ENCODE data around the gene SHTN1. TPM values are rescaled to one million over a fixed set of nuclear protein-coding genes. Genes with fewer than 3 reads are reported as not detected.

The SHTN1 gene
- total RNA-seq, 1 experiment from 2014 or later: 6.3 TPM

DNA sequence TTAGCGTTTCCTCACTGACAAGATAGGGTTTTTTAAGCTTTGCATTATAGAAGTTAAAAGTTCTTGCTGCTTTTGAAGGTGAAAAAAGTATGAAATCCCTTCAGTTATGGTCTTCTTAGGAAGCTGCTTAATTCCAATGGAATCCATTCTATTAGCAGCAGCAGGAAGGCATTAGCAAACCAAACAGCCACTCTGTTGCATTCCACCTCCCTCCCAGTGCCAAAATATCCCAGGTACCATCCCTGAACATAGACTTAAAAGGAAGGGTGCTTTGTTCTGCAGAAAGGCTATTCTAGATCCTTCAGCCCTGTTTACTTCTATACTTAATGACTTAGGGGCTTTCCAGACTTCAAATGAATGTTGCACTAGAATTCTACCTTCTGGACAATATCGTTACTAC is 131.9 kb downstream of the SHTN1 start:
- no peak for DNase-seq (ENCODE audit: low spot score)

DNA sequence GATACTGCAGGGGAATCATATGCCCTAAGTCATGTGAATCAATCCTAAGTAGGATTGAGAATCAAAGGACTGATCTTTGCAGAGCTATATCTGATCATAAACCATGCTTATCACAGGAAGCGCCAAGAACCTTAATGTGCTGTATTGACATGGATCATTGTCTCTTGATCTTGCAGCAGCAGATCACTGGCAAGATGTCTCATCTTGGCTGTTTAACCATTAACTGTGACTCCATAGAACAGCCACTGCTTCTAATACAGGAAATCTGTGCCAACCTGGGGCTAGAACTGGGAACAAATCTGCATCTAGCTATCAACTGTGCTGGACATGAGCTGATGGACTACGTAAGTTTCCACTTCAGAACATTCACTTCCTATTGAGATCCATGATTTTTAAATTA is 134.0 kb downstream of the SHTN1 start:
- DNase-seq (ENCODE audit: low spot score): no peak

DNA sequence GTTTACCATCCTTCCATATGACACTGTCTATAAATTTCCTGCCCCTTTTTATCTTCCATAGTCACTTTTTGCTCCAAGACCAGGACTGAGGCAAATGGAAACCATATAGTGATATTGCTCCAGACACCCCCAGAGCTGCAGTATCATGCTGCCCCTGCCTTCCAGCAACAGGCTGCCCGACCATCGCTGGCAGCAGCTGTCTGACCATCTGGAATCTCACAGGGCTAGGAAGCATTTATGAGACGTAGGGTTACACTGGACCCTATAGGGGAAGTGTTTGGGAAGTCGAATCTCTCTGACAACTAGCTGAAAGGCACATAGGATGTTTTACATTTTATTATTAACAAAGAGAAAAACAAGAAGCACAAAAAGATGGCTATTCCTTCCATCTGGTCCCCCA is 136.3 kb downstream of the SHTN1 start:
- DNase-seq (ENCODE audit: low spot score): no peak

DNA sequence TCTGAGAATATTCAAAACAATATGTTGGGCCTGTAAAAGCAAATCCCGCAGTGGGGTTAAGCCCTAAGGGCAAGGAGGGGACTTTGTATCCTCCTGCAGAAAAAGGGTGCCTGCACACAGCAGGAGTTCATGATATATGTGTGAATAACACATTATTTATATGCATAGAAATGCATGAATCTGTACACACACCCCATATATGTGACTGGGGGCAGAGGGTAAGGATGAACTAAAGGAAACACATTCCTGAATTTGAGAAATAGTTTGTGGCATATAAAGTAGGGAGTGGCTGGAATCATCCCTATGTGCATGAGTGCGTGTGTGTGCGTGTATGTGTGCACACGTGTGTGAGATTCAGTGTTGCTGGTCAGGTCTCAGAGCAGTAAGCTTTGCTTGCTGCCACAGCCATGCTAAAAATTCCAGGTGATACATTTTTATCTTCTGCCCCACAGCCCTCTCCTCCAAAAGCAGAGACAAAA is 136.8 kb downstream of the SHTN1 start:
- no peak for DNase-seq (ENCODE audit: low spot score)

DNA sequence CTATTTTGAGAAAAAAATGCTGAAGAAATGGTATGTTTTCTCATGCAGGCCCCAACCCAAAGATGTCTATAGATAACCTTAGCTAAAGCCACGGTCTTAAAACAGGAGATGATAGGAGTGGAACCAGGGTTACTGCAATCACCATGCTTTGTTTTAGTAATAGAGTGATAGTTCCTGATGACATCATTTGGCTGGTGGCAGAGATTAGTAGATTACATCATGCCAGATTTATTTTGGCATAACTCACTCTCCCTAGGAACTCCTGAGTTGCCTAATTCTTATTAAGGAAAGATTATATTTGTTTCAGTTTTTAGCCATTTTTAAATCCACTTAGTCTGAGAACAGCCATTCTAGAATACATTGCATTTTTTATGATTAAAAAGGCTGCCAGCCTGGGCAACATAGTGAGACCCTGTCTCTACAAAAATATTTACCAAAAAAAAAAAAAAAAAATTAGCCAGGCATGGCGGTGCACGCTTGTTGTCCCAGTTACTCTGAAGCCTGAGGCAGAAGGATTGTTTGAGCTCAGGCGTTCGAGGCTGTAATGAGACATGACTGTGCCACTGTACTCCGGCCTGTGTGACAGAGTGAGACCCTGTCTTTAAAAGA is 137.9 kb downstream of the SHTN1 start:
- peak; percentile 28 for DNase-seq (ENCODE audit: low spot score)

DNA sequence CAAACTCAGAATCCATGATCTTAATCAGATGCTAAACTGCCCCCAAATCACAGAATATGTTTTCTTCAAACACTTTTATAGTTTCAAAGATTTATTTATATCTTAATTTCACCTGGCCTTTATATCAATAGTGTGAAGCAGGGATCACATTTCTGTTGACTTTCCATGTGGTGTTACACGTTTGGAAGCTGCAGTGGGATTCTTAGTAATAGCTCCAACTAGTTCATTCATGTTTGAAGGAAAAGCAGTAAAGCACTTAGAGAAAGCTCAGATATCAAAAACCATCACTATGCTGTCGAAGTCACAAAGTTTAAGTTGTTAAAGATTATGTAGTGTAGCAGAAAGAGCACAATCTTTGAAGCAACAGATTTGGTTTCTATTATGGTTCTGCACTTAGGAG is 138.9 kb downstream of the SHTN1 start:
- no peak for DNase-seq (ENCODE audit: low spot score)

DNA sequence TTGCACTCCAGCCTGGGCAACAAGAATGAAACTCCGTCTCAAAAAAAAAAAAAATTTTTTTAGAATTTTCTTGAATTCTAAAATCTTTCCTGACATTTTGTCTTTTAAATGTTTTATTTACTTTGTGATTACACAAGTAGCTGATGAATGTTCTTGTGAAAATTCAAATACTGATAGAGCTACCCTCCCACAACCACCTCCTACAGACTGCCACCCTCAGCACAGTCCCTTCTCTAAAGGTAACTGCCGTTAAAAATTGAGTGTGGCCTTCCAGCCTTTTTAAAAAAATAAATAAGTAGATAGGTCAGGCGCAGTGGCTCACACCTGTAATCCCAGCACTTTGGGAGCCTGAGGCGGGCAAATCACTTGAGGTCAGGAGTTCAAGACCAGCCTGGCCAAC is 140.6 kb downstream of the SHTN1 start:
- DNase-seq (ENCODE audit: low spot score): no peak

DNA sequence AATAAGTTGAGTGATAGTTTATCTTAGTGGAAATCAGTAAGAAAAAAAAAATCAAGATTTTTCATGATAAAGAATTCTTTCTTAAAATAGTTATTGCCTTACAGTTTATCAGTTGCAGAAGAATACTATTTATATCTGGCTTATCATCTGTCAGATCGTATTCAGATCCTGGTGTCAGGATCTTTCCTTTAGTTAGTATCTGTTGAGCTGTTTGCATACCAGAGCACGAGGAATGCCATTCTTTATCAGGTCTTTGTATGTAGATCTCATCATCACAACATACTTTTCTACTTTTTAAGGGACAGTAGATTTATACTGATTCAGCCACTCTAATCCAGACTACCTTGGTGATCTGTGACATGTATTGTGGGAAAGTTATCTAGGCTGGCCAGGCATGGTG is 143.2 kb downstream of the SHTN1 start:
- DNase-seq (ENCODE audit: low spot score): no peak

DNA sequence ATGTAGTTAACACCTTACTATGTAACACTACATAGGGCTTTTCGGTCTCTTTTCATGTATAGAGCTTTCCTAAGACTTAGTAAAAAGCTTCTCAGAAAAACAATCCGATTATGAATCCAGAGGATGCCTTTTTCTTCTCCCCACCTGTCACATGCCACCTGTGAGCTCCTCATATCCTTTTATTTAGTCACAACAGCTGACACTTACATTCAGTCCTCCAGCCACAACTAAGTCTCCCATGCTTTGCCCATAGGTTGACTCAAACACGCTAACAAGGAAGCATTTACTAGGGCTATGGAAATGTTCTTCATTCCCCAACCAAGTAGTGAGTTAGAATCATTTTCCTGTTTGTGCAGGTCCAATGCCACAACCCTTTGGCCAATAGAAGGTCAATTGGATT is 147.8 kb downstream of the SHTN1 start:
- no peak for DNase-seq (ENCODE audit: low spot score)

DNA sequence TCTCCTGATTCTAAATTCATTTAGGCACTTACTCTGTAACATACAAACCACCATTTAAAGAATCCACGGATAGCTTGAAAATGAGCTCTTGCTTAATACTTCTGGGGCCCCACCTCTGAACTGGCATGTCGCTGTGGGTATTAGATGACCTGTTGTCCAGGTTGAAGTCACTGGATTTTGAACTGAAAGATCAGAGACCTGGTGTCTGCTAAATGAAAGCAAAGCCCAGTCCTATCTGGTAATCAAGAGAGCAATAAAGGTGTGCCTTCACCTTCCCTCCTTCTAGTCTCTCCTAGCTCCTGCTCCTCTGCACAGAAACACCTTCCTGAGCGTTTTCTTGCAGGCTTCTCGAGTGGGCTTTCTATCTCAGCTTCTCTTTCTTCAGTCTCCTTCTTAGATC is 151.3 kb downstream of the SHTN1 start:
- DNase-seq (ENCODE audit: low spot score): no peak

DNA sequence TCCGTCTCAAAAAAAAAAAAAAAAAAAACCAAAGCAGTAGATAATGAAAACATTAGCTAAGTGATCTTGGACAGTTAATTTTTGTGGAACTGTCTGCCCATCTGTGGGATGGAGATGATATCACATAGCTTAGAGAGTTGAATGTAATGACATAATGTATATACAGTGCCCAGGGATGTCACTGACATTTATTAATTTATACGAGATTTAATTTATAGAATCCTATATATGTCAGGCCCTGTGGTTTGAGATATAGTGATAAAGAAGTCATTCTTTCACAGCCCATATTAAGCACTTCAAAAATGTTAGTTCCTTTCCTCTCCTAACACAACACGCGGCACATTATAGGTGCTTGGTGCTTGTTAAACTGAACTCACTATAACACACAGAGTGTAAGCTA is 151.7 kb downstream of the SHTN1 start:
- DNase-seq (ENCODE audit: low spot score): no peak

DNA sequence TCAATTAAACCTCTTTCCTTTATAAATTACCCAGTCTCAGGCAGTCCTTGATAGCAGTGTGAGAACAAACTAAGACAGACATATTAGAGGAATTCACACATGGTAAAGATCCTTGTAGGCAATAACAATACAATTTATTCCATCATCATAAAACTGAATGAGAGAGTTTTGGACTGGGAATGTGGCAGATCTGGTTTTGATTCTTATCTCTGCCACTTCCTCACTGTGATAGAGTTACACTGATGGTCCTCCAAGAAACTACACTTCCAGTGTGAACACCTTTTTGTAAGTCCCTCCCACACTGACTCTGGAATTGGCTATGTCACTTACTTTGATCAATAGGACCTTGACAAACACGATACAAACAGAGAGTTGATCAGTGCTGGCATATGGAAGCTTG is 152.7 kb downstream of the SHTN1 start:
- no peak for DNase-seq (ENCODE audit: low spot score)

DNA sequence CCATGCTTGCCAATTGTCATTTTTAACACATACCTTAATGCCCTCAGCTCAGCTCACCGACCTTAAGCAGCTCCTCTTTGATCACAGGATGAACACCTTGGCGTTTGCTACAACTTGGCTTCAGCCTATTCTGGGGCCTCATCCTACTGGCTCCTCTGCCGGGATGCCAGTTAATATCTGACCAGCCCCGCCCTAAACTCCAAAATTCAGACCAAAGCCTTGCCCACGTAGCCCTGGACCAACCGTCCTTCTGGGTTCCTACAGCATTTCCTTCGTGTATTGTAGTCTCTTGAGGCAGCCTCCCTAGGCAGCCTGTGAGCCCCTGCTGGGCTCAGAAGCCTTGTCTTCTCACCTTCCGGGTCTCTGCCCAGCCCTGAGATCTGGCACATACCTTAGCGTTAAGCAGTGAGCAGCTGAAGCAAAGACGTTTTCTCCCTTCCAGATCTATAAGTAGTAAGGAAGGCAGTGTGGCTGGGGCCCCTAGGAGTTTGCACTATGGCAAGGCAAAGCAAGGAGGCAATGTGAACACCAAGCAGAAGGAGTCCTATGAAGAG is 154.9 kb downstream of the SHTN1 start:
- no peak for DNase-seq (ENCODE audit: low spot score)

DNA sequence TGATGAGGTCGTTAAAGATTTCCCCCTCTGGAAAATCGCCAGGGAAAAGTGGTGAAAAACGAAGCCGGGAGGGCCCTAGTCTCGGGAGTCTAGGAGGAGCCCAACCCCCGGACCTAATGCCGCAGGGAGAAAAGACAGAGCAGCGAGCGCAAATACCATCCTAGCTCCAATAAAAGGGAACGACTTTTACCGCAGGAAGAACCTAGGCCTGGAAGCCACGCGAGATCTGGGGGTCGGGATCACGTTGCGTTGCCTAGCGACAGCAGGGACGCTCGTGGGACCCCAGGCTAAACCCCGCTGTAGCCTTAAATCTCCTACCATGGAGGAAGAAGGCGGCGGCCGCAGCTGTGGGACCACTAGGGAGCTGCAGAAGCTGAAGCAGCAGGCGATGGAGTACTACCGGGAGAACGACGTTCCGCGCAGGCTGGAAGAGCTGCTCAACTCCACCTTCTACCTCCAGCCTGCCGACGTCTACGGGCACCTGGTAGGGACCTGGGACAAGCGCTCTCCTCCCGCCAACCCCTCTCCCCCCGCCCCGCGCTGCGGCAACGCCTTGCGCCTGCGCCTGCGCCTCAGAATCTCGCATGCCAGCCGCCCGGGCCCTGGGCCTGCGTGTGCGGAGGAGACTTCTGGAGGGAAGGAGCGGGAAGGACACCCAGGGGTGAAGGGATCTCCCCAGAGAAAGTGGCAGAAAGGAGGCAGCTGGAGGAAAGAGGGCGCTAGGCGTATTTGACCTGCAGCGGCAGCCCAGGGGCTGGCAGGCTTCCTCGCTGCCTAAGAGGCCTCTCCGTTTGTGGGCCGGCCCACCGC is 155.5 kb downstream of the SHTN1 start, which contains the start of gene ENO4:
Gene ENO4, plus strand, starts transcription at position 252 of the 810 bp plus-strand sequence. Its CDS starts 68 bp downstream, at position 320.
- peak; percentile 83 for DNase-seq (ENCODE audit: low spot score)

DNA sequence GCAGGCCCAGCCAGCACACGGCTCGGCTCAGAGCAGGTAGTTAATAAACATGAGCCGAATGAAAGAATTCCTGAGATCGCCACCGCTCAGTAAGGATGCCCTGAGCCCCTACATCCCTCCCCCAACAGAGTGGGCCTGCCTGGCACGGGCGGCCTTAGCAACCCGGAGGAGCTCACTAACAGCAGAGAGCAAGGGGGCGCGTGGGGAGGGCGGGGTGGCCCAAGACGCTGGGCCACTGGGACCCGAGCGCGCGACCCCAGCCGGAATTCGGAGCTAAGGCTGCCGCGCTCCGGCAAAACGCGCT is 156.1 kb downstream of the SHTN1 start:
- no peak for DNase-seq (ENCODE audit: low spot score)

DNA sequence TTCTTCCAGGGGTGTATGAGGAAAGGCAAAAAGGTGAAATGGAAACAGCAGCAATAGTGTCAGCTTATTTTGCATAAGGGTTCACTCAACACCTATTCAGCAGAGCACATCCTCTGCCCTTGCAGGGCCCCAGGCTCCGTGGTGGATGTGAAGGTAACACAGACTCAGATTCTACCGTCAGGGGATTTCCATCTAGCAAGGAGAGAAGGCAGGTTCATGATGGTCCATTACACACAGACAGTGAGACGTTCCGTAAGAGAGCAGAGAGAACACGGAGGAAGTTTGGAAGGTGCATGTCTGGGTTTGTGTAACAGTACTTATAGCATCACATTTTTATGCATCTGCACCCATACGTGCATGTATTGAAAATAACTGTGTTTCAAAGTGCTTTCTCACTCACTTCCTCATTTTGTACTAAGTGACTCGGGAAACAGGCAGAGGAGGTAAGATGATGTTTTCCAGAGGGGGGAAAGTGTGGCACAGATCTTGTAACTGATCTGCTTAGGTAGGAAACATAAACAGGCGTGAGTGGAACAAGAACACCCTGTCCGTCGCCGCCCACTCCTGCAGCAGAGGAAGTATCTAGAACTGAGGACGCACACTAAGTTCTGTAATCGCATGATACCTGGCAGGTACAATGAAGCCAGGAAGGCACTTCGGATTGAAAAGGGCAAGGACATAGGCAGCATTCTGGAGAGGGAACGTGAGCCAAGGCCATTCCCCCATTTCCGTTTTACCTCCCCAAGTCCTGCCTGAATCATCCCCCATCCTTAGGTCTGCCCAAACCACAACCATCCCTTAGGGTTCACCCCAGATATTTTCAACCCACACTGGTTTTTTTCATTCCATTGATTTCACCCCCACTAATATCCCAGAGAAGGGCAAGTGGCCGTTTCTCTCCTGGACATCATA is 156.7 kb downstream of the SHTN1 start:
- DNase-seq (ENCODE audit: low spot score): no peak

DNA sequence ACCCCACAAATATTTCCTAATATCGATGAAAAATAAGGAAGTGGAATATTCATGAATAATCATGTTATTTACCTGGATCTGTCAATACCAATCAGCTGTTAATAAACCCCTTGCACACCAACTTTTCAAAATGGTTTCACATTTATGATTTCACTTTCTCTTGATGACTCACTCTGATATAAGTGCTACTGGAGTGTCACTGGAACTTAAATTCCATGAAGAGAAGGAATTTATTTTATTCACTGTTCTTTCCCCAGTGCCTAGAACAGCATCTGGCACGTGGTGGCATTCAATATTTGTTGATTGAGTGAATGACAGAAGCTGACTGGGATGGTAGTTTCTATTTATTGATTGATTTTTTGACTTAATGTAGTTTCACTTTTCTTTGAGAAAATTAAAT is 159.2 kb downstream of the SHTN1 start:
- DNase-seq (ENCODE audit: low spot score): no peak

DNA sequence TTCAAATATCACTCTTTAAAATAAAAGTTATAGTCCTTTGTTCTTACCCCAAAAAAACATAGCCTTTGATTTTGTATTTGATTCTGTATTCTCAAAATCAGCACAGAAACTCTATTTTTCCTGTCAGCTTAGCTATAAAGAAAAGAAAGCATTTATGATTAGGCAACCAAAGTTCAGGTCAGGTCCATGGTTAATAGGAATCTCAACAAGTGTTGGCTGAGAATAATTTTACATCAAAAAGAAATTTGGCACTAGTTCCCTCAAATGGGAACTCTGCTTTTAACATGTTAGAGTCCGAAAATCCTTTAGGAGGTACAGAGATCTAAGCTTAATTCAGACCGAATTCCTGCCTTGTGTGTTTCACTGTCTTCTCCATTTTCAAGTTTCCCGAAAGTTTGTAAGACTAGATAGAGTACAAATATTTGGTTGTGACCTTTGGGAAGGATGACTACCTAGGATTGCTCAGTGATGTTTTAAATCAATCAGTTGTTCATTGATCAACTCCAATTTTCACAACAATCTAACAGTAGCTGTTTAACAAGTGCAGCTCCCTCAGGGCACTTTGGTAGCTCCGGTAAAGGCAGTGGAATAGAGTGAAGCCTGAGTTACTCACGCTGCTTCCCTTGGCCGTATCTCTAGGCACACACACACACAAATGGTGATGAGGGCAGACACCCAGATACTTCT is 164.5 kb downstream of the SHTN1 start:
- no peak for DNase-seq (ENCODE audit: low spot score)

DNA sequence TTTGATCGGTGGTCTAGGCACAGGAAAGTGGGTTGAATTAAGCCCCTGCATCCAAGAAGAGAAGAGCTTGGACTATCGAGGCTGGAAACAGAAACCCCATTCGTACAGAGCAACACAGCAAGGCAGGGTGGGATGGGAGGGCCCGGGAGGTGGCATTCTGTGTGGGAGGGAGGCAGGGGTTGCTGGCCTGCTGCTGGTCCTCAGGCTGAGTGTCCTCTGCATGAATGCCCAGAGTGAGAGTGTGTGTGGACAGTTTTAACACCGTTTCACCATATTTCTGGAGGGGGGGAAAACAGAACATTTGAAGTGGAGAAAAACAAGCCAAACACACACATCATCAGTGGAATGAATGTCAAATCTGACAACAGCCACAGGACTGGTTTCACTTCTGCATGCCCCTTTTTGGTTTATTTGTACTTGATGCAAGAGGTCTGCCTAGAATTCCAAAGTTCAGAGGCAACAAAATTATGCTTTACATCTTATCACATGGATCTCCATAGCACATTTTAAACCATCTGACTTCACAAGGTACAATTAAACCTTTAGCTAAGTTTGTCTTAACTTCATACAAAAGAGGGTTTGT is 166.8 kb downstream of the SHTN1 start:
- DNase-seq (ENCODE audit: low spot score): no peak

DNA sequence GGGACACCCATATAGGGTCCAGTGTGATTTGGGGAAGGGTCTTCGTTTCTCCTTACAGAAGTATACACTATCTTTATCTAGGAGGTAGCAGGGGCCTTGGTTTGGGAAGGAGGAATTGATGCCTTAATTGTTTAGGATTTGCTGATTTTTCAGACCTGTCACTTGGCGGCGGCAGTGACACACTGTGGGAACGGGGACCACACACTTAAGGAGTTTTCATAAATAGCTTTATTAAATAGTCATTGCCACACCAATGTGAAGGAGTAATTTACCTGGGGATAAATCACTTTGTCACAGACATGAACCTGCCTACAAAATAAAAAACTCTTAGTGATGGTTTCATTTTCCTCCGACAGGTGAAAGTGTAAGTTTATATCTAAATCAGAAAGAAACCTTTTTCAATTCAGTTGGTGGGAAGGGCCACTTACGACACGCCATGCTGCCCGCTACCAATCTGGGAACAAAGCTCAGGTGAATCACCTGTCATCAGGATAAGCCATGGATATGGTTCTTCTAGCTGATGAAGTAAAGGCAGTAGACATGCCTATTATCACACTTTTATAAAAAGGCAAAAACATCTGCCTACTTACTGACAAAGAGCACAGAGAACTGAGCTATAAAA is 168.0 kb downstream of the SHTN1 start:
- DNase-seq (ENCODE audit: low spot score): no peak

DNA sequence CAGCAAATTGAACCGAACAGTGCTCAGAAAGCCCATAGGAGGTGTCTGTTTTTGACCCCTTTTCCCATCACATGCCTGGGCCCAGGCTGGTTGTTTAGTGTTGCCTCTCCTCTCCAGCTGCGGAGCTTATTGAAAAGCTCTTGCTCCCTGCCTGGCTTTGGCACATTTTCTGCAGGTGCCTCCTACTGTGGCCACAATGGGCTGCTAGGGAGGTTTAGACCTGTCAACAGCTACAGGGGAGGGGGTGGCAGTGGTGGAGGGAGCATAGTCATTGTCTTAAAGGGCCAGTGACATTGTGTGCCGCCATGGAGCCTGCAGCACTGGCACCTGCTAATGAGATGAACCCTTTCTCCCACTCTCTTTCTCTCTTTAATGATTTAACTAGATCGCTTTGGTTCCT is 168.9 kb downstream of the SHTN1 start:
- DNase-seq (ENCODE audit: low spot score): no peak
